Astrocyte of the spinal cord (primary cell): ENCODE data around the gene CALY.

ENCODE experiments used
- DNase-seq: peaks from one replicate; pipeline ENCODE4 v3.0.0; 2011; ENCODE audit warnings: low read depth, low spot score
- H3K4me3 ChIP-seq: 2 replicates; pipeline ENCODE4 v1.5.1; 2011; ENCODE audit warnings: low read depth, mild to moderate bottlenecking, low read length, moderate library complexity
- in situ Hi-C: cut with HindIII; loops from 2 replicates; pipeline ENCODE4 v1.10.0; 2017; ENCODE audit warnings: low sequenced_read_pairs
- TF ChIP-seq, protein P1 (sequence below): IDR thresholded peaks from 2 replicates; pipeline ENCODE4 v1.5.1; 2012; ENCODE audit warnings: low read depth, mild to moderate bottlenecking, low read length, inconsistent platforms

The CALY gene

DNA sequence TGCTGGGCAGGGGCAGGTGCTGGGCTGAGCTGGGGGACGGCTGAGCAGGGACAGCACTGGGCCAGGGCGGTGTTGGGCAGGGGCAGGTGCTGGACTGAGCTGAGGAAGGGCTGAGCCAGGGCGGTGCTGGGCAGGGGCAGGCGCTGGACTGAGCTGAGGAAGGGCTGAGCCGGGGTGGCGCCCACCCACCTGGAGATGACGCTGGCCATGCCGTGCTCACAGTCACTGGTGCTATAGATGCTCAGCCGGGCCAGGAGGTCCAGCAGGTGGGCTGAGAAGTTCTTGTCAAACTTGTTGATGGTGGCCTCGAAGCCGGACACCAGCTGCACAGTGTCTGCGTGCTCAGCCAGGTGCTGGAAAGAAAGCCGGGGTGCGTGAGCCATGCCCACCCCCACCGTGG, 55.6 kb downstream of the CALY start:
- in situ Hi-C loops: no loop called here
- no peak for DNase-seq
- TF ChIP-seq, protein P1, sequence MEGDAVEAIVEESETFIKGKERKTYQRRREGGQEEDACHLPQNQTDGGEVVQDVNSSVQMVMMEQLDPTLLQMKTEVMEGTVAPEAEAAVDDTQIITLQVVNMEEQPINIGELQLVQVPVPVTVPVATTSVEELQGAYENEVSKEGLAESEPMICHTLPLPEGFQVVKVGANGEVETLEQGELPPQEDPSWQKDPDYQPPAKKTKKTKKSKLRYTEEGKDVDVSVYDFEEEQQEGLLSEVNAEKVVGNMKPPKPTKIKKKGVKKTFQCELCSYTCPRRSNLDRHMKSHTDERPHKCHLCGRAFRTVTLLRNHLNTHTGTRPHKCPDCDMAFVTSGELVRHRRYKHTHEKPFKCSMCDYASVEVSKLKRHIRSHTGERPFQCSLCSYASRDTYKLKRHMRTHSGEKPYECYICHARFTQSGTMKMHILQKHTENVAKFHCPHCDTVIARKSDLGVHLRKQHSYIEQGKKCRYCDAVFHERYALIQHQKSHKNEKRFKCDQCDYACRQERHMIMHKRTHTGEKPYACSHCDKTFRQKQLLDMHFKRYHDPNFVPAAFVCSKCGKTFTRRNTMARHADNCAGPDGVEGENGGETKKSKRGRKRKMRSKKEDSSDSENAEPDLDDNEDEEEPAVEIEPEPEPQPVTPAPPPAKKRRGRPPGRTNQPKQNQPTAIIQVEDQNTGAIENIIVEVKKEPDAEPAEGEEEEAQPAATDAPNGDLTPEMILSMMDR: no peak
- no peak overlapping the region for H3K4me3 ChIP-seq

DNA sequence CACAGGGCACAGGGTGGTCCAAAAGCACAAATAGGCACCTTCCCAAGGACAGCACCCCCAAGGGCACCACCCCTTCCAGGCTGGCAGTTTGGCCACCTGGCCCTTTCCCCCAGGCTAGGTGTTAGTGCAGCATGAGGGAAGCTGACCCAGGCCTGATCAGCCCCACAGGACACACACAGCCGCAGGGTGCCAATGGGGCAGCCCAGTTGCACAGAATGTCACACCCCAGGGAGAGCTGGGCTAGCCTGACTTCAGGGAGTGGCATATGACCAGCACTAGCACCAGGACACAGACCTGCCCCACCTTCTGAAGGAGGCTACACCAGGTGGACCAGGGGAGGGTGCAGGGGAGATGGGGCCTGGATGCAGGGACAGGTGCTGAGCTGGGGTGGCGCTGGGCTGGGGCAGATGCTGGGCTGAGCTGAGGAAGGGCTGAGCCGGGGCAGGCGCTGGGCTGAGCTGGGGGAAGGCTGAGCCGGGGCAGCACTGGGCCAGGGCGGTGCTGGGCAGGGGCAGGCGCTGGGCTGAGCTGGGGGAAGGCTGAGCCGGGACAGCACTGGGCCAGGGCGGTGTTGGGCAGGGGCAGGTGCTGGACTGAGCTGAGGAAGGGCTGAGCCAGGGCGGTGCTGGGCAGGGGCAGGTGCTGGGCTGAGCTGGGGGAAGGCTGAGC, 56.2 kb downstream of the CALY start:
- DNase-seq: no peak
- TF ChIP-seq, protein P1: no peak
- H3K4me3 ChIP-seq: no peak overlapping the region
- in situ Hi-C loops: no loop called here

DNA sequence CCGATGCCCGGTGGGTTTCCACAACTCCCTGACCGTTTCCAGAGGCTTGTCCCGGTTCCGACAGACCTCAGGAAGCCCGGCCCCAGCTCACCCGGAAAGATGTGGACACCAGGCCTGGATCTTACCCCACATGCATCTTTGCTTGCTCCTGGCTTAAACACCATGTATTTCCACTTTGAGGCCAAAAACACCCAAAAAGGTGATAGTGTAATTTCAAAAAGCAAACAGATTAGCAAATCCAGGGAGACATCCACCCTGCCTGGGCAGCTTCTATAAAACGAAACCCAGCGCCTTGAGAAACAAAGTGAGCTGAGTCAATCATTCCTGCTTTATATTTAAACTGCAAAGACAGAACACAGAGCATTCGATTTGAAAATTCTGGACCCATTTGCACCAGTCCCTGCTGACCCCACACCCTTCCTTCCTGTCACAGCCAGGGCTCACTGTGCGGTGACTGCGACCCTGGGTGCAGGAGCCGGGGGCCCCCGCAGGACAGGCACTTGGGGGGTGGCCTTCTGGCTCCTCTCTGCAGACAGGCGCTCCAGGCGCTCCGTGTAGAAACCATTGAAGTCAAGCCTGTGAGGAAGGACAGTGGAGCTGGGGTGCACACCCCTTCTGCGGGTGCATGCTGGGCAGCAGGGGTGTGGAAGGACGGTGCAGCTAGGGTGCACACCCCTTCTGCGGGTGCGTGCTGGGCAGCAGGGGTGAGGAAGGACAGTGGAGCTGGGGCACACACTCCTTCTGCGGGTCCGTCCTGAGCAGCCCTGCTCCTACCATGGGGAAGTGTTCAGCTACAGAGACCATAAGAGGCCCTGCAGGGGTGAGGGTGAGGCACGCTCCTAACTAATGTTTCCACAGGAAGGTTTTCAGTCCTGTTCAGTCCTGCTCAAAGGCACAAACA, 57.1 kb downstream of the CALY start:
- in situ Hi-C loops: no loop called here
- TF ChIP-seq, protein P1: no peak
- DNase-seq: no peak
- no peak overlapping the region for H3K4me3 ChIP-seq

DNA sequence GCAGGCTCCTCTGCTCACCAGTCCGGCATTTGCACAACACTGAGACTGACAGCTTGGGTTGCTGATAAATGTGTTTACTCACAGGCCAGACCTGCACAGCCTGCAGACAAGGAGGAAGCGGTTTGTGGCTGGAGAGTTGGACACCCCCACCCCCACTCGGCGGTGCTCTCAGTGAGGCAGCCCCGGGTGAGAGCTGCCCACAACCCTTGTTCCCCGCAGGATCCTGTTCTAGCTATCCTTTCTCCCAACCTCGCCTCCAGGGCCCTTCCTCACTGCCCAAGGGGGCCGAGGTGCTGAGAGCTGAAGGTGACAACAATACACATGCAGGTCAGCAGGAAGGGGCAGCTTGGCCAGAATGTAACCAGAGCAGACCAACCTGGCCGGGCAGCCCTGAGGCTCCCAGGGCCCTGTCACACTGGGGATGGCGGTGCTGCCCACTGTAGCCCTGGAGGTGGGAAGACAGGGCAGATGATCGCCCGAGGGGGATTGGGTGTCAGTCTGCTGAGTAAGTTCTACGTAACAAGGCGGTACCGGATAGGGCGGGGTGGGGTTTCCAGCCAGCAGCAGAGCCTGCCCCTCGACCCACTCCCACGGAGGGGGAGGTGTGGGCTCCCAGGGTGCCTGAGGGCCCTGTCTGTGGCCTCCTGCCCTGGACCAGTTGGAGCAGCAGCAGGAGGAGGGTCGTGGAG, 58.0 kb downstream of the CALY start:
- no peak overlapping the region for H3K4me3 ChIP-seq
- DNase-seq: peak; percentile 51
- TF ChIP-seq, protein P1: no peak
- in situ Hi-C loops: no loop called here

DNA sequence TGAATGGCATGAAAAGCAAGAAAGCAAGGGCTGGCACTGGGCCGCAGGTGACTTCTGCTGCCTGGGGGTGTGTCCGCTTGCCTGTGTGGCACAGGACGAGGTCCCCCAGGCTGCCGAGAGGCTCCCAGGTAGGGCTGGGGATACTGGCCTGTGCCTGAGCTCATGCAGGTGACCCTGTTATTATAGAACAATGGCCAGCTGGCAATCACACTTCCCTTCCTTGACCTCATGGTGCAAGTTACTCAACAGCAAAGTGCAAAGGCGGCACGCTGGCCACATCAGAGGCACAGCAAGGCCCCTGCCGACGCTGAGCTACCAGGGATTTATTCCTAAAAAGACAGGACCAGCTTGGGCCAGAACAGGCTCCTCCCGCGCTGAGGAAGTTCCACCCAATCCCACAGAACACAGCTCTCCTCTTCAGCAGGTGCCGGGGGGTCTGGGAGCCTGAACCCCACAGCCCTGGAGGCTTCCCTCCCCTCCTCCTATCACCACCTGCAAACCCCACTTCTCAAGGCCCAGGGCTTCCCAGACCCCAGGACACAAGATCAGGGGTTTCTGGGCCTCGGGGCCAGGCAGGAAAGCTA, 58.6 kb downstream of the CALY start:
- no peak overlapping the region for H3K4me3 ChIP-seq
- no peak for DNase-seq
- in situ Hi-C loops: no loop called here
- TF ChIP-seq, protein P1: no peak

DNA sequence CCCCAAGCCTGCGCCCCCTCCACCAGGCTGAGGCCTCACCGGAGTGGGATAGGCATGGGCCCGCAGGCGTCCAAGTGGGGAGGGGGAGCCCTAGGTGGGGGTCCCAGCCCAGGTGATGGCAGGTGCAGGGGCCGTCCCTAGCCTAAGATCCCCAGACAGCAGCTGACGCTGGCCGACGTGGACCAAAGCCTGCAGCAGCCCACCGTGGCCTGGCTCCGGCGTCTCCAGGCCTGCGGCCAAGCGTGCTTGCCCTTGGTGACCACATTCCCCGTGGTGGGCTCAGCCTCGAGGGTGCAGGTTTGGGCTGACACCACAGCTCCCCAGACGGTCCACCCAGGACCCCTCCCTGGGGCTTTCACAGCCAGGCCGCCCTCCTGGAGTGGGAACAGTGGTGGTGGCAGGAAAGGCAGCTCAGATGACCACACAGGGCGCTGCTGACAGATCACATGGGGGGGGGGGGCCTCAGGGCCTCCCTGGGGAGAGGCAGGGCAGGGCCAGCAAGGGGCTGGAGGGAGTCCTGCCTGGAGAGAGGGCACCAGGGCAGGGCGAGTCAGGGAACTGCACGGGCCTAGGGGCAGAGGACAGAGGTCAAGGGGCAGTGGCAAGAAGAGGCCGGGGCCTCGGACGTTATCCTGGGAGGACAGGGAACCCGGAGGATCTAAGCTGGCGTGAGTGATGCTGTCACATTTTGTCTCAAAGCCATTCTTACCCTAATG, 59.3 kb downstream of the CALY start:
- in situ Hi-C loops: no loop called here
- TF ChIP-seq, protein P1: no peak
- no peak overlapping the region for H3K4me3 ChIP-seq
- no peak for DNase-seq
